Mononuclear cell (primary cell): ENCODE measurements around the gene MYBBP1A. TPM values are rescaled to one million over a fixed set of nuclear protein-coding genes. Genes with fewer than 3 reads are reported as not detected.
"Not testable (repeated sequence)": the region's sequence is repeated elsewhere in the genome, so short reads cannot be mapped to it uniquely, and the experiment has no call there.

Experiments
- H3K27me3 ChIP-seq: 2 replicates; pipeline ENCODE4 v1.6.0; 2011; ENCODE audit warnings: low read length, control low read depth; ENCODE audit not compliant: insufficient read depth
- H3K4me1 ChIP-seq: 2 replicates; pipeline ENCODE4 v1.5.1; 2011; ENCODE audit warnings: mild to moderate bottlenecking, low read length, control low read depth; ENCODE audit not compliant: insufficient read depth
- H3K4me3 ChIP-seq: 2 replicates; pipeline ENCODE4 v1.5.1; 2011; ENCODE audit warnings: mild to moderate bottlenecking, low read length, moderate library complexity
- H3K9me3 ChIP-seq: 2 replicates; pipeline ENCODE4 v1.5.1; 2011; ENCODE audit warnings: low read depth, mild to moderate bottlenecking, control low read depth, low read length
- total RNA-seq: library from RNA; depleted of rRNA; stranded (reverse); fragments of >200 nt; gene quantifications from one replicate; pipeline ENCODE4 v1.2.3, GENCODE V29; 2012

The MYBBP1A gene
- total RNA-seq, 1 donor: 24.6 TPM

GRCh38 chr17:4584101-4584916 lies 29.1 kb upstream of the MYBBP1A start, which contains the start of gene SMTNL2:
Gene SMTNL2, plus strand, starts transcription at chr17:4584529. Its CDS starts 77 bp downstream, at chr17:4584606.
- no peaks in the 10 kb centered on the region for H3K4me1 ChIP-seq
- no peak within 1 kb of the TSS for H3K4me3 ChIP-seq
- H3K27me3 ChIP-seq: peaks cover 26% of the 10 kb centered on the region
- no peaks in the 10 kb centered on the region for H3K9me3 ChIP-seq

- no peaks in the 10 kb centered on the region for H3K9me3 ChIP-seq
- H3K4me1 ChIP-seq: no peaks in the 10 kb centered on the region
- H3K27me3 ChIP-seq: peaks cover 26% of the 10 kb centered on the region
- no peak overlapping the region for H3K4me3 ChIP-seq
These were observed 28.6 kb upstream of the MYBBP1A start for GRCh38 chr17:4583782-4584100.

GRCh38 chr17:4583206-4583605 lies 28.0 kb upstream of the MYBBP1A start:
- no peaks in the 10 kb centered on the region for H3K9me3 ChIP-seq
- peaks cover 26% of the 10 kb centered on the region for H3K27me3 ChIP-seq
- H3K4me3 ChIP-seq: no peak overlapping the region
- no peaks in the 10 kb centered on the region for H3K4me1 ChIP-seq

GRCh38 chr17:4582691-4583090 lies 27.5 kb upstream of the MYBBP1A start:
- peaks cover 26% of the 10 kb centered on the region for H3K27me3 ChIP-seq
- H3K9me3 ChIP-seq: no peaks in the 10 kb centered on the region
- no peak overlapping the region for H3K4me3 ChIP-seq
- H3K4me1 ChIP-seq: no peaks in the 10 kb centered on the region

GRCh38 chr17:4582101-4582501 lies 26.9 kb upstream of the MYBBP1A start:
- Histone ChIP-seq H3K9me3 (no peaks in the 10 kb centered on the region), H3K27me3 (peaks cover 26% of the 10 kb centered on the region), H3K4me1 (no peaks in the 10 kb centered on the region), H3K4me3 (no peak overlapping the region)

- H3K27me3 ChIP-seq: peaks cover 18% of the 10 kb centered on the region
- H3K4me3 ChIP-seq: no peak overlapping the region
- H3K9me3 ChIP-seq: no peaks in the 10 kb centered on the region
These were observed 25.1 kb upstream of the MYBBP1A start for GRCh38 chr17:4580291-4580690.

DNA sequence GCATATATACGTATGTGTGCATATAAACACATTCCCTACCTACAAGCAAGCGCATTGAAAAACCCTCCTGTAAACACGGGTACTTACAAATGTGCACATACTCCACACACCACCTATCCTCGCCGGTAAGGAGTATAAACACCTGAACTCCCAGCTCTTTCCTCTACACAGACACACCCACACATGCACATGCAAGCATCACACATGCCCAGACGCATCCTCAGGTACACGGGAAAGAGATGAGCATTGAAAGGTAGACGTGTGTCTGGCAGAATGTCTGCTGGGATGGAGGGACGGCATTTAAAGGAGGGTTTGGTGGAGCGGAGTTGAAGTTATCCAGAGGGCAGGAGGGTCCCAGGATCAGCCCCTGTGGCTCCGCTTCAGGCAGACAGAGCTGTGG lies 24.5 kb upstream of the MYBBP1A start:
- Histone ChIP-seq H3K27me3 (peaks cover 13% of the 10 kb centered on the region), H3K9me3 (no peaks in the 10 kb centered on the region), H3K4me1 (no peaks in the 10 kb centered on the region), H3K4me3 (no peak overlapping the region)

More at GRCh38 chr17:4580291-4580690, 25.1 kb upstream of the MYBBP1A start:
- H3K4me1 ChIP-seq: no peaks in the 10 kb centered on the region

- H3K4me1 ChIP-seq, H3K4me3 ChIP-seq, H3K27me3 ChIP-seq, H3K9me3 ChIP-seq: not testable (repeated sequence)
These were observed 23.2 kb upstream of the MYBBP1A start for GRCh38 chr17:4578349-4578748.

DNA sequence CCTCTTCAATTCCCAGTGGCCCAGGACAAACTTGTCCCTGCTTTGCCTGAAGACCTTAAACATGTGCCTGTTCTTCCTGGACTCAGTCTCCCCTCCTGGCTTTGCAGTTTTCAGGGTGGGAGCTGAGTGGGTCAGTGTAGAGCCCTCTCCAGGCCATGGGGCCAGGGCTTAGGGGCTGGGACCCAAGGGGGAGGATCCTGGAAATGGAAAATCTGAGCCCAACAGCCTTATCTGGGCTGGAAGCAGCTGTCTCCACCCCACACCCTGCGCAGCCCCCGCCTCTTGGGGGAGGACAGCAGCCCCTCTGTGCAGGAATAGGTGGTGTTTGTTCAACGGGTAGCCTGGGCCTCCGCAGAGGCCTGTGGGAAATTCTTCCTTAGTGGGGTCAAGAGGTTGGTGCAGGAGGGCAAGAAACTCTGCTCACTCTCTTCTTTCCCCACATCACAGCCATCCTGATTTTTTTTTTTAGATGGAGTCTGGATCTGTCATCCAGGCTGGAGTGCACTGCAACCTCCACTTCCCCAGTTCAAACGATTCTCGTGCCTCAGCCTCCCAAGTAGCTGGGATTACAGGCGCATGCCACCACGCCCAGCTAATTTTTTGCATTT lies 22.3 kb upstream of the MYBBP1A start:
- H3K4me1 ChIP-seq: no peaks in the 10 kb centered on the region
- no peaks in the 10 kb centered on the region for H3K9me3 ChIP-seq
- H3K27me3 ChIP-seq: no peaks in the 10 kb centered on the region
- H3K4me3 ChIP-seq: no peak overlapping the region

GRCh38 chr17:4576729-4577322 lies 21.6 kb upstream of the MYBBP1A start:
- Histone ChIP-seq H3K4me1 (no peaks in the 10 kb centered on the region), H3K9me3 (no peaks in the 10 kb centered on the region), H3K4me3 (no peak overlapping the region), H3K27me3 (no peaks in the 10 kb centered on the region)

DNA sequence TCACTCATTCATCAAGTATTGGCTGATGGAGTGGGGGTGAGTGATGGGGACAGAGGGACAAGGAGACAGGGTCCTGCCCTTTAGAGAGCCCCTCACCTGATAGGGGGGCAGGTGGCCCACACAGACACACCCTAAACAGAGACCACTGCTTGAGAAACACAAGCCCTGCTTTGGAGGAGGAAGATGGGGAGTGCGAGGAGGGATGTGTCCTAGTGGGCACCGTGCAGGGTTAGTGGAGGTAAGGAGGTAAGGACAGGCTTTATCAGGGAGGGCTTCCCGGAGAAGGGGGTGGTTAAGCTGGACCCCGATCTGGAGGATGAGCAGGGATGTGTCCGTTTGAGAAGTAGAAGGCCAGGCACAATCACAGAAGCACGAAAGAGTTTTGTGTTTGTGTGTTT lies 21.0 kb upstream of the MYBBP1A start:
- no peaks in the 10 kb centered on the region for H3K9me3 ChIP-seq
- no peaks in the 10 kb centered on the region for H3K27me3 ChIP-seq
- H3K4me3 ChIP-seq: no peak overlapping the region
- no peaks in the 10 kb centered on the region for H3K4me1 ChIP-seq

- H3K27me3 ChIP-seq: no peaks in the 10 kb centered on the region
- H3K4me1 ChIP-seq: no peaks in the 10 kb centered on the region
- H3K4me3 ChIP-seq: no peak overlapping the region
- no peaks in the 10 kb centered on the region for H3K9me3 ChIP-seq
These were observed 19.4 kb upstream of the MYBBP1A start for GRCh38 chr17:4574448-4575045.

- Histone ChIP-seq H3K27me3 (no peaks in the 10 kb centered on the region), H3K4me3 (no peak overlapping the region), H3K4me1 (no peaks in the 10 kb centered on the region), H3K9me3 (no peaks in the 10 kb centered on the region)
These were observed 18.5 kb upstream of the MYBBP1A start for GRCh38 chr17:4573669-4574068.

- Histone ChIP-seq H3K4me1 (no peaks in the 10 kb centered on the region), H3K27me3 (no peaks in the 10 kb centered on the region), H3K9me3 (no peaks in the 10 kb centered on the region)
These were observed 17.9 kb upstream of the MYBBP1A start for GRCh38 chr17:4573115-4573514.

GRCh38 chr17:4572131-4572530 lies 16.9 kb upstream of the MYBBP1A start:
- no peaks in the 10 kb centered on the region for H3K9me3 ChIP-seq
- no peak overlapping the region for H3K4me3 ChIP-seq
- no peaks in the 10 kb centered on the region for H3K27me3 ChIP-seq
- H3K4me1 ChIP-seq: no peaks in the 10 kb centered on the region

More at GRCh38 chr17:4573115-4573514, 17.9 kb upstream of the MYBBP1A start:
- no peak overlapping the region for H3K4me3 ChIP-seq
